ENCODE data around the gene MRI1. TPM values are rescaled to one million over a fixed set of nuclear protein-coding genes. Genes with fewer than 3 reads are reported as not detected.

The MRI1 gene
- total and polyA plus RNA-seq, 2 of the 4 experiments (the other 2 are of a cell fraction): 26.7 to 37.6 TPM

DNA sequence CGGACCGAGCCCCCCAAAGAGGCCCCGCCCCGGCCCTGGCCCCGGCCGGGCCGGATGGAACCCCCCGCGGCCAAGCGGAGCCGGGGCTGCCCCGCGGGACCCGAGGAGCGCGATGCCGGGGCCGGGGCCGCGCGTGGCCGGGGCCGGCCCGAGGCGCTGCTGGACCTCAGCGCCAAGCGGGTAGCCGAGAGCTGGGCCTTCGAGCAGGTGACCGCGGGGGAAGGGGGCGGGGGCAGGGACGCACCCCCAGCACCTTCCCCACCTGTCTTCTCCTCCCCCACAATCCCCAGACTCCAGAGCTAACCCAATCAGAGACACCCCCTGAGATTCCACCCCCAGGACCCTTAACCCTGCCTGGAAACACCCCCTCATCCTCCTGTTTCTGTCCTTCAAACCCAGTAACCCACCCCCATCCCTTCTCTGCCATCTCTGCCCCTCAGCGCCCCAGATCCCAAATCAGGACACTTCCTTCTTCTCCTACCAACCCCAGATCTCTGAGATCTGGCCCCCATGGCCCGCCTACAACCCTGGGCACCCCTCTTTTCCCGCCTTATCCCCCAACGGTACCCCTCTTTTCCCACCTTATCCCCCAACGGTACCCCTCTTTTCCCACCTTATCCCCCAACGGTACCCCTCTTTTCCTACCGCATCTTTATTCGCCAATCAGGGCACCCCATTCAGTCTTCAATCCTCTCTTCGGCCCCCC, 31.4 kb downstream of the MRI1 start:
- peak overlapping the region; percentile 84 for H2BK5ac ChIP-seq (ENCODE audit: low read depth, low read length, poor library complexity, severe bottlenecking)
- 8% methylated on average over 8 of the region's 42 CpGs; no CpG with 5 or more reads in 1 of the 2 experiments for WGBS, 2 experiments (ENCODE audit: extremely low coverage in 2 of 2, insufficient read length in 1 of 2)
- H2AK5ac ChIP-seq (ENCODE audit: low read depth, low read length): peak overlapping the region; percentile 72
- H3K79me1 ChIP-seq (ENCODE audit: low read depth in 1 of 2, low read length in 2 of 2): peaks cover 10 to 42% of the 10 kb centered on the region in 2 experiments
- POLR2A ChIA-PET (ENCODE audit: unreplicated experiment): interaction anchor here (0.5 to 1.0 kb wide), 2 partner anchors 41 to 62 kb away, joined by 4 read pairs; no protein-coding TSS in a partner anchor
- H4K8ac ChIP-seq (ENCODE audit: low read depth in 2 of 2, low read length in 2 of 2): peak overlapping the region; percentile 39 to 67; a peak in 3 of 4 replicates
- H2AFZ ChIP-seq (replicated peaks; ENCODE audit: low read length, poor library complexity): peak overlapping the region; percentile 87
- peaks cover 10% of the 10 kb centered on the region for H3K9me1 ChIP-seq (ENCODE audit: insufficient read depth, low read length)
- CTCF ChIA-PET: interaction anchor here (0.5 to 1.2 kb wide), 2 partner anchors 67 to 519 kb away, joined by 3 to 4 read pairs; no protein-coding TSS in a partner anchor
- peak overlapping the region; percentile 93 for H3K56ac ChIP-seq (ENCODE audit: extremely low read depth, insufficient read depth, low read length)
- peak overlapping the region; percentile 77 for H3K4me2 ChIP-seq (ENCODE audit: low read depth, low read length)
- peak overlapping the region; percentile 85; the same call in 1 of the 2 replicates for H3K23ac ChIP-seq (ENCODE audit: low read depth, low read length)
- ATAC-seq (ENCODE audit: low read depth) (peak; percentile 12), DNase-seq (peak; percentile 28)
- H3K27ac ChIP-seq (ENCODE audit: insufficient read depth, low read length): peak overlapping the region; percentile 73
- TF ChIP-seq MAFK (IDR thresholded peaks at IDR 0.05; ENCODE audit: low read depth, low read length) (no peak), POLR2A (IDR thresholded peaks at IDR 0.05; ENCODE audit: low read depth, low read length) (peak; percentile 25)
- in situ Hi-C loops (cut with MboI; ENCODE audit: low sequenced_read_pairs) (no loop called here), intact Hi-C loops (cut with micrococcal nuclease) (loop anchor here (1.0 to 5.0 kb wide), 2 partner anchors 21 to 42 kb away; partner anchors contain the start of gene C19orf53), dilution Hi-C loops (cut with HindIII; ENCODE audit: low sequenced_read_pairs, unreplicated experiment) (no loop called here)
- no peaks in the 10 kb centered on the region for H3K9me3 ChIP-seq (ENCODE audit: control insufficient read depth, insufficient read depth, low read length)
- H3K18ac ChIP-seq (ENCODE audit: low read depth, low read length): peak overlapping the region; percentile 31
- H2BK120ac ChIP-seq (ENCODE audit: low read depth, low read length): peak overlapping the region; percentile 56
- H2BK20ac ChIP-seq (ENCODE audit: low read depth, low read length): no peak overlapping the region
- peak overlapping the region; percentile 86 for H3K4me3 ChIP-seq (ENCODE audit: insufficient read depth, low read depth, low read length)
- H3K9ac ChIP-seq (ENCODE audit: low read depth, low read length): peak overlapping the region; percentile 91
- BruUV-seq (replicated peaks): no TSS peak
- H3K36me3 ChIP-seq (ENCODE audit: control insufficient read depth, insufficient read depth, low read length): peaks cover 6% of the 10 kb centered on the region
- H3K14ac ChIP-seq (replicated peaks; ENCODE audit: low read depth, low read length): peak overlapping the region; percentile 69
- H3K4me1 ChIP-seq (ENCODE audit: control insufficient read depth, insufficient read depth, low read length): peaks cover 7% of the 10 kb centered on the region
- peak overlapping the region; percentile 88 for H3K4ac ChIP-seq (ENCODE audit: low read depth, low read length)
- H4K91ac ChIP-seq (ENCODE audit: insufficient read depth, low read depth, low read length): peak overlapping the region; percentile 74
- peaks cover 4% of the 10 kb centered on the region; the same call in 1 of the 2 replicates for H4K20me1 ChIP-seq (ENCODE audit: insufficient read depth, low read length)
- H2BK15ac ChIP-seq (ENCODE audit: low read depth, low read length): peak overlapping the region; percentile 91; the same call in 2 of the 3 replicates
- no peaks in the 10 kb centered on the region for H3K27me3 ChIP-seq (ENCODE audit: control insufficient read depth, insufficient read depth, low read length)
- H2AK9ac ChIP-seq (replicated peaks; ENCODE audit: low read depth, low read length, poor library complexity): peak overlapping the region; percentile 96
- H4K5ac ChIP-seq (ENCODE audit: low read depth, low read length): peak overlapping the region; percentile 10

Measured in IMR-90 (cell line).